HG03378 (cell line): ENCODE measurements around the gene HBB.

Source experiments
- ATAC-seq: cut with Tn5 transposase; IDR thresholded peaks from one replicate; pipeline ENCODE4 v1.9.1; 2021; ENCODE audit warnings: mild to moderate bottlenecking, moderate library complexity; ENCODE audit not compliant: unreplicated experiment

HBB gene

DNA sequence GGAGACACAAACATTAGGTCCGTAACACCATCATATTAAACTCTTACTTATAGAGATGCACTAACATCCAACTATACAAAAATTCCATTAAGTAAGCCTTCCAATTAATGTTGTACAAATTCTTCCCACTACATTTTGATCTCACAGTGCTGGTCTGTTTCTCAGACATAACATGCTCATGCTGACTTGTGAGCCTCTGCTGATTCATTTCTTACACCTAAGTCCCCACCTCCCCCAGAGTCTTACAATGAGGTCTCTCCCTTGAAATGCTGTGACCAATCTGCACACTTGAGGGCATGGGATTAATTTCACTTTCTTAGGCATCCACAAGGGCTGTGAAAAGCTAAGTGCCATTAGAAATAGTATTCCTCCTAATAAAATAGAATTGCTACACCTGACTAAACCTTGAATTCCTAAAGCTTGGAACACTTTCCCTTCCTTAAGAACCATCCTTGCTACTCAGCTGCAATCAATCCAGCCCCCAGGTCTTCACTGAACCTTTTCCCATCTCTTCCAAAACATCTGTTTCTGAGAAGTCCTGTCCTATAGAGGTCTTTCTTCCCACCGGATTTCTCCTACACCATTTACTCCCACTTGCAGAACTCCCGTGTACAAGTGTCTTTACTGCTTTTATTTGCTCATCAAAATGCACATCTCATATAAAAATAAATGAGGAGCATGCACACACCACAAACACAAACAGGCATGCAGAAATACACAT lies 20.8 kb upstream of the HBB start:
- ATAC-seq, result no peak

DNA sequence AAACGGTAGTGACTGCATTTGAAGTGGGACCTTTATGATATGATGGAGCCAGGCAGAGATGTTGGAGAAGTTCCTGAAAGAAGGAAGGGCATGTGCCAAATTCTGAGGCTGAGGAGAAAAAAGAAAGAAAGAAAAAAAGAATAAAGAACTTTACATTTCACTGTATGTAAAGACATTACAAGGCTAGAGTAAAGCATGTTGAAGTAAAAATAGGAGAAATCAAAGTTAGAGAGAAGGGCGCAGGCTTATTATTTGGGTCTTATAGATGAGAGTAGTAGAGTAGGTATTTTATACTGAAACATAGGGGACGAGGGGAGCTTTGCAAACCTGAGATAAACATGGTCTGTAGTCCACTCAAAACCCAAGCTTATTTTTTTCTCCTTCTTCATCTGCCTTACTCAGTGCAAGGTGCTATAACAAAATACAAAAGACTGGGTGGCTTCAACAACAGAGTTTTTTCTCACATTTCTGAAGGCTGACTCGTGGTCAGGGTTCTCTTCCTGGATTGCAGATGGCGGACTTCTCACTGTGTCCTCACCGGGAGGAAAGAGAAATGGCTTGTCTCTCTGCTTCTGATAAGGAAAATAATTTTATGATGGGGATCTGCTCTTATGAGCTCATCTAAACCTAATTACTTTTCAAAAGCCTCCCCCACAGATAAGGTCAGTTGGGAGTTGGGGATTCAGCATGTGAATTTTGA lies 20.1 kb upstream of the HBB start:
- ATAC-seq, result no peak

DNA sequence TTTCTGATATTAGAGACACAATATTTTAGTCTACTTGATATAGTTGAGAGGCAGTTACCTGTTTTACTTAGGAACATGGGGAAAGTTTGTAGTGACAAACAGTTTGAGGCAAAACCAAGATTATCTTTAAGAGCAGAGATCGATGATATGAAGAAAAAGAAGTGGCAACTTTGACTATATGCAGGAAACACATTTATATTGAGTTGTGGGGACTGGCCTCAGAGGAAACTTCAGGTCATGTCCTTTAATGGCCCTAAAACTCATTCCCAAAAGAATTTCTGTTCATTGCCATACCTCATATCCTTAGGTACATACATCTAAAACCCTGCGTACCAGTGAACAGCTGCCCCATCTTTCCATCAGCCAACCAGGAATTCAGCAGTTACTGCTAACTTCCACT lies 18.3 kb upstream of the HBB start:
- no peak for ATAC-seq

DNA sequence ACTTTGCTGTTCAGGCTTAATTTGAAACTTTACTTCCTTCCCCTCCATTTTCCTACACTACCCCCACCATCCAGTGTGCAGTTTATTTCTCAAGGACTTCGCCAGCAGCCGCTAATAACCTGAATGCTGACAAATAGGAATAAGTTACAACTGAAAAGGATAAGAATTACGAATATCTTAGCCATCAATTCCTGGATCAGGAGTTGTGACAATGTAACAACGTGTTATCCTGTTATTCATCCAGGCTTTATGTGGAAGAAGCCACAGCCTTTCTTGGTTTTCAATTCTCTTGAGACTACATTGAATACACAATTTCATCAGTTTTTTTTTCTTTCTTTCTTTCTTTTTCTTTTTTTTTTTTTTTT lies 16.9 kb upstream of the HBB start:
- no peak for ATAC-seq

DNA sequence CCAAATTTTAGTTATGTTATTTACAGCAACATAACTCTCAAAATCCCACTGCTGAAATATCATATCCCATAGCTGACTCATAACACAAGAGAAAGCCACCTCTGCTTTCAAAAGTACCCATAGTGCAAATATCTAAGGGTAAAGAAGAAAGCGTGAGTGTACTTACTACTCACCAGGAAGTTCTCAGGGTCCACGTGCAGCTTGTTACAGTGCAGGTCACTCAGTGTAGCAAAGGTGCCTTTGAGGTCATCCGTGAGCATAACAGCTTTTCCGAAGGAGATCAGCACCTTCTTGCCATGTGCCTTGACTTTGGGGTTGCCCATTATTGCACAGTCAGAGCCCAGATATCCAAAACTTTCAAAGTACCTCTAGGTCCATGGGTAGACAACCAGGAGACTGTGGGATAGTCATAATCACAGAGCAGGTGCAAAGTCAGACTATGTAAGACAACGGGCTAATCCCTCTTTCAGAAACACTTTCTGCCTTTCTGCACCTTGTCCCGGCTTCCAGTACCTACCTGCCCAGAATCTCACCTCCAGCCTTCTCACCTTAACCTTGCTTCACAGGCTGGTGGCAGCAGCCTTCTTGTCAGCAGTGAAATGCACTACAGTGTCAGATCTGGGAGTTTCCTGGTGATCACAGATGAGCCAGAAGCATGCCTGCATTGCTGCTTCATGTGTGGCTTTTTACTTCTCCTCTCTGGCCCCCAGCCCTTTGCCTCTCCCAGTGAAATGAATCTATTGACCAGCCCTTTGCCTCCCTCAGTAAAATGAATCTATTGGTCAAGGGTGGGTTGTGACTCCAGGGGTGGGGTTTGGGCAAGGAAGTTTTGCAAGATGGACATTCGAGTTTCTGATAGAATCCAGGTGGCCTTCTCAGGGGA lies 16.3 kb upstream of the HBB start:
- ATAC-seq, result peak; percentile 64

DNA sequence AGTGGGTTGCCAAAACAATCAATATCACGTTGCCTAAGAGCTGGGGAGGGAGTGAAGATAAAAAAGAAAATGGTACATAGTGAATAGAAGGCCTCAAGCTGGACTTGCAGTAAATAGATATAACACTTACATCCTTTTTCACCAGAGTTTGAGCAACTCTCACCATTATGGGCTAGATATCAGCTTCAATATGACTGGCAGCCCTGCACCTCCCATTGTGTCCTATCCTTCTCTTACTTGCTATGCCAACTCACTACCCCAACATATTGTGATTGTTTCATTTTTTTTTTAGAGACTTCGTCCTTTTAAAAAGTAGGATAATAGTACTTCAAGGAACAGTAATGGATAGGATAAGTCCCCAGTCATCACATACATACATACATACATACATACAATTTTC lies 15.3 kb upstream of the HBB start:
- no peak for ATAC-seq

DNA sequence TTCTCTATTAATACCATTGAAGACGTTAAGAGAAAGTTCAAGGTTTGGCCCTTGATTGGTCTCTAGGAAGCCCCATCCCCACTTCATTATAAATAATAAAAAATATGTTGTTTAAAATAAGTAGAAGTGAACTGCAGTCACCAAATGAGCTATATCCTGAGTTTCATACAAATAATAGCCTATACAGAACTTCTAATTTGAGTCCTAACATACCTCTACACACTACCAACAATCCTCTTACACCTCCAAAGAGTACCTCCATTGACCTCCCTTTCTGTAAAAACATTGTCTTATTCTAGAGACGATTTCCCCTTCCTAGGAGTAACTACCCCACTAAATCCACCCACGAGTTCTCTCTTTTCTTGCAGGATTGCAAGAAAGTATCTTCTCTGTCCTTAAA lies 14.6 kb upstream of the HBB start:
- ATAC-seq, result no peak

DNA sequence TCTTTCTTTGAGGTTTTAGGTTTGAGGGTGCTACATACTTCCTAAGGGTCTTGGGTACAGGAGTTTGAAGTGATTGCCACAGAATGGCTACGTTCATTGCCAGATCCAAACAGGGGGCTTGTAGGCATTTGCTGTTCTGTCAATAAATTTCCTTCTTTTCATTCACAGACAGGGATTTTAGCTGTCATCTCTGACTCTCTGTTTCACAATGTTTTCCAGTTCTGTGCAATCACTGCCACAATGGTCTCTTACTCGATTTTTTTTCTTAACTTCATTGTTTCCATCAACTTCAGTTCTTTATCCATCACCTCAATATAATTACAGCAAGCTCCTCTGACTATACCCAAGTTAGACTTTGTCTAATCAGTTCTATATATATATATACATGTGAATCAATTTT lies 13.6 kb upstream of the HBB start:
- no peak for ATAC-seq

DNA sequence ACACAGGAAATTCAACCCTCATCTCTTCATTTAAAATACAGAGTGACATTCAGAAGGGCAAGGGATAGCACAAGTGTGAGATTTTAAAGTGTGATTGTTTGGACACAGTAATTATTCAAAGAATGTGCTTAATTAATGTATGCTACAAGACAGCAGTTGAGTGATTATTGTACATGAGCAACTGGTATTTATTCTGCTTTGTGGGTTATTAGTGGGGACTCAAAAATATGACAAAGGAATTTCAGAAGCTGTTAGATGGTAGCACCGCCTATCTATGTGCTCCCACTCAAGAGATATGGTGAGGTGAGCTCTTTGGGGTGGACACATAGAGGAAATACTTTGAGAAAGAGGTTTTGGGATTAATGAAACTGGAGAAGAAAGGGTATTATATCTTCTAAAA lies 13.2 kb upstream of the HBB start:
- no peak for ATAC-seq

DNA sequence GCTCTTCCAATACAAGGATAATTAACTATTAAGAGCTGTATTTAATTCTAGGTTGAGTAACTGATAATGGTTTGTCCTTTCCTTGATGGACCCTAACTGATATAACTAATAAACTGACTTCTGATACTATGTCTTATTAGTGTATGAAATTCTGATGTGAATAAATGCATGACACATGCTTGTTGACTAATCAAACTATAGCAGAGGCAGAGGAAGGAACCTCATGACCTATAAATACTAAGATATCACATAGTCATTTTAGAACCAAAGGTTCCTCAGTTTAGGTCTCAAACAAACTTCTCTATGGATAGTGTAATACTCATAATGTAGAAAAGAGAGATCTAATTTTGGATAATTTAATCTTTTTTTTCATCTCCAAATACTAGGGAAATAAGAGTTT lies 12.2 kb upstream of the HBB start:
- no peak for ATAC-seq

DNA sequence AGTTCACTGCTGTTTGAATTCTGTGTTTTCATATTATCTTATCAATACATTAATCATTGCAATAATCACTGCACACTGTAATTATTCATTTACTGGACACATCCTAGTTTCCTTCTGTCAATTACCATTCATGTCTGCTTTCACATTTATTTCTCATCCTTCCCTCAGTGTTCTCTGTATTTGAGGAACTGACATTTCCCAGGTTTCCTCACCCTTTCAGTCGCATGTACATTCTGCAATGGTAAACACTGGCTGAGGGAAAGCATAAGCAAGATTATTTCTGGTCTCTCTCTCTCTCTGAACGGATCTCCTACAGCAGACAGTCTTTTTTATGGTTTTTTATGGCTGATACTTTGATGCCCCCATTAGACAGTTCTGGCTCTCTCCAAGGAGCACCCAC lies 11.6 kb upstream of the HBB start:
- no peak for ATAC-seq

DNA sequence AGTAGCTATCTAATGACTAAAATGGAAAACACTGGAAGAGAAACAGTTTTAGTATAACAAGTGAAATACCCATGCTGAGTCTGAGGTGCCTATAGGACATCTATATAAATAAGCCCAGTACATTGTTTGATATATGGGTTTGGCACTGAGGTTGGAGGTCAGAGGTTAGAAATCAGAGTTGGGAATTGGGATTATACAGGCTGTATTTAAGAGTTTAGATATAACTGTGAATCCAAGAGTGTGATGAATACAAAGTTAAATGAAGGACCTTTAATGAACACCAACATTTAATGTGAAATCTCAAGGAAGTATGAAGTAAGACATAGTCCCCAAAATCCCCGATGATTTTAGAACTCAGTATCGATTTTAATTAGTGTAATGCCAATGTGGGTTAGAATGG lies 10.5 kb upstream of the HBB start:
- ATAC-seq, result no peak

DNA sequence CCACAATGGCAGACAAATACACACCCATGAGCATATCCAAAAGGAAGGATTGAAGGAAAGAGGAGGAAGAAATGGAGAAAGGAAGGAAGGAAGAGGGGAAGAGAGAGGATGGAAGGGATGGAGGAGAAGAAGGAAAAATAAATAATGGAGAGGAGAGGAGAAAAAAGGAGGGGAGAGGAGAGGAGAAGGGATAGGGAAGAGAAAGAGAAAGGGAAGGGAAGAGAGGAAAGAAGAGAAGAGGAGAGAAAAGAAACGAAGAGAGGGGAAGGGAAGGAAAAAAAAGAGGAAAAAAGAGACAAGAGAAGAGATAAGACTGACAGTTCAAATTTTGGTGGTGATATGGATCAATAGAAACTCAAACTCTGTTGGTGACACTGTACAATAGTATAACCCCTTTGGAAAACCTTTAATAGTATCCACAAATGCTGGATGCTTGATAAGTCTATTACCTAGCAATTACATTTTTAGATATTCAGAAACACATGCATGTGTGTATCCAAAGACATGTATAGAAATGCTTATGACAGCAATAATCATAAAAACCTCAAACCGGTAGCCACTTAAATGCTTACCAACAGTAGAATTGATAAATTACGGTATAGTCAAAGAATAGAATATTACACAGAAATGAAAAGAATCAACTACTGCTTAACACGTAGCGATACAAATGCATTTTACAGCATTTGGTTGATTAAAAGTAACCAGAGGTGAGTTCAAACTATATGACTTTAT lies 8.7 kb upstream of the HBB start:
- no peak for ATAC-seq

DNA sequence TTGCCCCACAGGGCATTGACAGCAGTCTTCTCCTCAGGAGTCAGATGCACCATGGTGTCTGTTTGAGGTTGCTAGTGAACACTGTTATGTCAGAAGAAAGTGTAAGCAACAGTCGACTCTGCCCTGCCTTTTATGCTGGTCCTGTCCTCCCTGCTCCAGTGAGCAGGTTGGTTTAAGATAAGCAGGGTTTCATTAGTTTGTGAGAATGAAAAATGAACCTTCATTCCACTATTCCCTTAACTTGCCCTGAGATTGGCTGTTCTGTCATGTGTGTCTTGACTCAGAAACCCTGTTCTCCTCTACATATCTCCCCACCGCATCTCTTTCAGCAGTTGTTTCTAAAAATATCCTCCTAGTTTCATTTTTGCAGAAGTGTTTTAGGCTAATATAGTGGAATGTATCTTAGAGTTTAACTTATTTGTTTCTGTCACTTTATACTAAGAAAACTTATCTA lies 7.5 kb upstream of the HBB start, which contains the start of gene HBD:
Gene HBD (minus strand): TSS at position 103 of the 454 bp plus-strand sequence. CDS start 50 bp downstream, at position 53.
- peak; percentile 84 for ATAC-seq

DNA sequence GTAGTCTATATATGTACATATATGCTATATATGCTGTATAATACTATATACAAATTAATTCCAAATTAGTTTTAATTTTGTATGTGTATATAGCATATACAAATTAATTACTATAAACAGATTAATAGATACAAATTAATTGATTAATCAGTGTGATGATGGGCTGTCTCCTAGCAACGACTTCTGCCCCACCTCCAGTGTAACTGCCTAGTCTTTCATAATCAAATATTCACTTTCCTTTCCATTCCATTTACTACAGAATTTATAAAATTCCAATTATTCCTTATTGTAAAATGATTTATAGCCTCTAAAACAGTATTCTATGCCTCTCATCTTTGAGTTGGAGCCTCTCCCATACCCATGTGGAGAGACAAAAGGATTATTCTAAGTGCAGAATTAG lies 6.4 kb upstream of the HBB start:
- ATAC-seq, result no peak

DNA sequence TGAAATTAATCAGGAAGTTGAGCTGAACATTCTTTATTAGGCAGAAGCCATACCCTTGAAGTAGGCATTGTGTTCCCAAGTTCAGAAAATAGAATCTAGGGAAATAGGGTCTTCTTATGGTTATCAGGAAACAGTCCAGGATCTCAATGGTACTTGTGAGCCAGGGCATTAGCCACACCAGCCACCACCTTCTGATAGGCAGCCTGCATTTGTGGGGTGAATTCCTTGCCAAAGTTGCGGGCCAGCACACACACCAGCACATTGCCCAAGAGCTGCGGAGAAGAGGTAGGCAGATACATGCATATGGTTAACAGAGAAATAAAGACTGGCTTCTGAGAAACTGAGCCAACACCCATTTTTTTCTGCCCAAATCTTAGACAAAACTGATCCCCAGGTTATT lies 6.0 kb upstream of the HBB start:
- no peak for ATAC-seq

DNA sequence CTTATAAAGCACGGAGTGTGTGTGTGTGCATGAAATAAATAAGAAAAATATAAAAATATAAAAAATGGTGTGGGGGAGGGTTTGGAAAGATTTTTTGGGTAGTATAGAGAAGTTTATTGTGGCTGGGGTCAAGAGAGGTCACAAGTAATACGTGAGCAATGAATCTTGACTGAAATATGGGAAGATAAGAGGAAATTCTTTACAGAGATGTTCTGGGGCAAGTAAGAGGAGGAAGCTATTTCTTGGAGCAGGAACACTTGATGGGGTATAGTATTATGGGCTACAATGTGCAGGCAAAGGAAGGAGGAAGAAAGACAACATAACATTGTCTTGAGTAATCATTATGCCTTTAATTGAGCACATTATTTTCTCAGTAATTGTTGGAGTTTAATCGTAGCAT lies 5.3 kb upstream of the HBB start:
- ATAC-seq, result no peak

DNA sequence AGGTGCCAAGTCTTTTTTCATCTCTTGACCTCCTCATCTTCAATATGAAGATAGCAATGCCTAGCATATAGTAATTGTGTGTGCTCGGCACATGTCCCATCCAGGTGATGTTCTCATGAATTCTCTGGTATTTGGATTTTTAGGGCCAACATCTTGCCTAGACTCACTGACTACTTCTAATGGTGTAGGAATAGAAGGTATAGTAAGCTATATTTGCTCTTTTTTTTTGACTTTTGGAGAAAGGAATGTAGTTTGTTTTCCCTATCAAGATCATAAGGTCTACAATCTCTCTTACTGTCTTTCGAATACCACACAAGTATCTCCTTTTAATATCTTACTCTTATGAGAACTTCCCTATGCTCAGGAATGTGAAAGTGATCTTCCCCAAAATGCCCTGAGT lies 4.2 kb upstream of the HBB start:
- ATAC-seq, result no peak

DNA sequence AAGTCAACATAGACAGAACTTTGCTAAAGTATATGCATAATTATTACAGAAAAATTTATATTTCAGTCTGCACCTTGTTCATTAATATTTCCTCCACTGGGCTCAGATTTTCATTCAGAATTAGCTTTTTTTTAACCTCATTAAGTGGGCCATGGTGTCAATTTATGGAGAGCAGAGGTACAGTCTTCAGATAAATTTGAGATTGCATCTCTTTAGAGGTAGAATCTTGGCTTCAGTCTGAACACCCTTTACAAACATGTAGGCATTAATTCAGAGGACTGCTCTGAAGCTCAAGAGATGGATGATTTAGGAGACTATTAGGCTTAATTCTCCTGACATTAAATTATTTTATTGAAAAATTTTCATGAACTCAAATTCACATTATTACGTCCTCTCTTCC lies 3.4 kb upstream of the HBB start:
- ATAC-seq, result no peak

DNA sequence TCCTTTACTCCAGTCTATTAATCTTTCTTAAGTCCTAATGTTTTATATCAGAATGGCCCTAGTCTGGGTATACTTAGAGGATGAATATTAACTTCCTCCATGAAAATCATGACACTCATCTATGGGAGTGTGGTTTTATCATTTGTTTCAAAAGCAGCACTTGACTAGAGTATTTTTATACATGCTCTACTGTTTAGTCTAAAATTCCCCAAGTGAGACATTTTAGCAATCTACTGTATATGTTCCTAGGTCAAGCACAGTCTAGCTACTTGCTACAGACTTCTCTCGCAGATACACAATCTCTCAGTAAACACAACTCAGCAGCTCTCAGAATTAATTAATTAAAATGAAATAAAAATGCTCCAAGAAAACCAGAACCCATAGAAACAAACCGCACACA lies 2.9 kb upstream of the HBB start:
- no peak for ATAC-seq

DNA sequence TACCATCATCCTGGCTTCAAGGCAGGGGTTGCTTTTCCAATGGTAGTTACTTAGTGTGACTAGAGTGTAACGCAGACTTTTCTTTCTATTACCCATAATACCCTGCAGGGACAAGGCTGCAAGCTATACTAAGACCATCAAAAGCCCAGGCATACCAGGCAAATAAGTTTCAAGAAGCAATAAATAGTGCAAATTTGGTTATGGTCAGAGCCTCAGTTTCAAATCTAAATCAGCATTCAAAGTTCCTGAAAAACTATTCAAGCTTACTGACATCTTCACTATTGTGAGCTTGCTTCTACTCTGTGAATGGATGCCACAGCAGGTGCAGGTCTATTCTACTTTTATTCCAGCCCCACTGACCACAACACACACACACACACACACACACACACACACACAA lies 2.5 kb upstream of the HBB start:
- no peak for ATAC-seq
